ENCODE results near the gene FYN.

FYN gene

GRCh38 chr6:111880181-111880888 lies 7.1 kb upstream of the FYN start:
- no peak for DNase-seq

GRCh38 chr6:111875741-111876140 lies 2.5 kb upstream of the FYN start:
- DNase-seq, result no peak

- no peak for DNase-seq
Observed at GRCh38 chr6:111874025-111874415, 768 bp upstream of the FYN start.

GRCh38 chr6:111872401-111873177 lies 663 bp downstream of the FYN start:
- DNase-seq, result peak; percentile 49

DNA sequence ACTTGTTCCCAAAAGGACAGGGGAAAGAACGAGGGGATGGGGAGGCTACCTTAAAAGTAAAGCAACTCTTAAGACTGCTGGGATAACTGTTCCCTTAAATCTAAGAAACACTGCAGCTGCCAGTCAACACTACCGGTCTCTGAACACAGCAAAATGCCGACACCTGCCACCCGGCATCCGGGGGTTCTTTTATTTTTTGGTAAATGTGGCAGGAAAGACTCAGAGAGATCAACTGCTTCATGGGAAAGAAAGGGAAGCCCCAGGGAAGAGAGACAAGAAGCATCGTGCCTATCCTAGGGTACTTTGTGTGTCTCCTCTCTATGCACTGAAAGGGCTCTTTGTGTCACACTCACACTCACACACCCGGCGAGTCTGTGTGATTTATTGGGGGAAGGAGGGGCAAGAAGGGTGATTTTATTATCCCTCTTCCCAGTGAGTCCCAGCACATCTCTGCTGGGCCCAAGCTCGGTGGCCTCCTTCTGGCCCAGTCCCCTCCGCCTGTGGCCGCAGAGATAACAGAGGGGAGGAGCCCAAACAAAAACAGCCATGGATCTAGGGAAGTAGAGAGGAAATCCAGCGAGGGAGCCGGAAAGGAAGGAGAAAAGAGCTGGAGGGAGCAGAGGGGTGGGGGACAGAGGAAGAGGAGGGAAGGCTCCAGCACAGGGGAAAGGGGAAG lies 1.4 kb downstream of the FYN start:
- peak; percentile 1 for DNase-seq

GRCh38 chr6:111871207-111871606 lies 2.0 kb downstream of the FYN start:
- DNase-seq, result peak; percentile 3

GRCh38 chr6:111870742-111871064 lies 2.5 kb downstream of the FYN start:
- DNase-seq, result no peak

- no peak for DNase-seq
Observed at GRCh38 chr6:111870051-111870741, 3.1 kb downstream of the FYN start.

GRCh38 chr6:111866857-111867256 lies 6.4 kb downstream of the FYN start:
- no peak for DNase-seq

DNA sequence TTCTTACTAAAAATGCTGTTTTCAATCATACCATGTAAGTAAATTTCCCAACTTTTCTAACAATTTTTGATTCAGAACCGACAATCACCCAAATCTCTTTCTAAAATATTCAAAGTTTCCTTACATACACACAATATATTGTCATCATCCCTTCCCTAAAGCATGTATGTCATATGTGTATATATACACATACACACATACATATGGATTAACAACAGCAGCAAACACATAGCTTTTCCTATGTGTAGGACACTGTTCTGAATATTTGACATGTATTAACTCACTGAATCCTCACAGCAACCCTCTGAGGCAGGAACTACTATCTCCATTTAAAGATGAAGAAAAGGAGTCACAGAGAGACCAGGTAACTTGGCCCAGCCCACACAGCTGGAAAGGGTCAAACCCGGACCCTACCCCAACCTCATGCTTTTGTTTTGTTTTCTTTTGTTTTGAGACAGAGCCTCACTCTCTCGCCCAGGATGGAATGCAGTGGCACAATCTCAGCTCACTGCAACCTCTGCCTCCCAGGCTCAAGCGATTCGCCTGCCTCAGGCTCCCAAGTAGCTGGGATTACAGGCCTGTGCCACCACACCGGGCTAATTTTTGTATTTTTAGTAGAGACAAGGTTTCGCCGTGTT lies 7.2 kb downstream of the FYN start:
- no peak for DNase-seq

DNA sequence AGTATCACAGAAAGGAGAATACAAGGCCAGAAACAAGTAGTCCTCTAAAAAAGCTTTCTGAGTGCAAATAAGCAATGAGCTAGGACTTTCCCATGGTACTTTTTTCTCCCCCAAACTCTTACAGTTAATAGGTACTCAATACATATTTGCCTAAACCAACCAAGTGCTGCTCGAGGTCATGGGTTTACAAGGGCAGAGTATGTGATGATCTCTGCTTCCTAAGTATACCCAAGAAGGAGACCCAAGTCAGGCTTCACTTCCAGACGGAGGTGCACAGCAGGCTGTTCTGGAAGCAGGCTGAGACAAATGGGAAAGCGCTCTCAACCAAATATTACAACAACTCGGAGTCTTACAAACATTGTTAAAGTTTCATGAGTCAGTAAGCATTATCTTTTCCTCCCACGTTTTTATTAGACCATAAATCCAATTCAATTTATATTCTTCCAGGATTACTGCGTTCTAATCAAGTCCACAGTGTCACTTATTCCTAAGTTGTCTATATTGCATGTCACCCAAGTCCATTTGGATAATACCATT lies 8.1 kb downstream of the FYN start:
- no peak for DNase-seq

GRCh38 chr6:111864138-111865048 lies 8.9 kb downstream of the FYN start:
- no peak for DNase-seq

DNA sequence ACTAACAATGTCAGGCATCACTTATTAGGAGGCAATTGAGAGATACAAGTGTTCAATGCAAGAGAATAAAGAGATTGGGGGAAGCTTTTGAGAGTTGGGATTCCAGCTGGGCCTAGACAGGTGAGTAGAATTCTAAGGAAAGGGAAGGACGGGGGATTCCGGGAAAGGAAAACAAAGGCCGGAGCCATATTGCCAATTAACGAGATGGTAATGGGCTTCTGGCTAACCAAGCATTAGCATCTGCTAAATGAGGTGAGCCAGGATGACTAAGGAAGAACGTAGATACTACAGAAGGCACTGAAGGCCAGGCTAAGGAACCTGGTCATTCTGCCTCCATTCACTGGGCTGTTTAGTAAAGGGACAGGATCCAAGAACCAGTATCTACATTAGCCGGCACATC lies 10.5 kb downstream of the FYN start:
- DNase-seq, result no peak

DNA sequence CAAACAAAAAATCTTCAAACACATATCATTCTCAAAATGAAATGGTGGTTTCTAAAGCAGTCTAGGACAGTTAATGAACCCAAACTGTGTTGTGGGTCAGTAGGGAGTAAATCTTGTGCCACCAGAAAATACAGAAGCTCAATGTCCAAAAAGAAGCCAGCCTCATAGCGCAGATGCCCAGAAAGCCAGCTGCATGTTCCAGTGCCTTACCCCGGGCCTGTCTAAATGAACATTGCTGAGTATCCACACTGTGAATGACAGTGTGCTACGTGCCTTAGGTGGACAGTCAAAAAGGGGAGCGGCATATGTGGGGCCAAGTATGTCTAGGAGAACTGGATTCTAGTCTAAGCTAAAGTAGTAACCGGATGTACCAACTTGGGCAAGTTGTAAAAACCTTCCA lies 10.9 kb downstream of the FYN start:
- no peak for DNase-seq

DNA sequence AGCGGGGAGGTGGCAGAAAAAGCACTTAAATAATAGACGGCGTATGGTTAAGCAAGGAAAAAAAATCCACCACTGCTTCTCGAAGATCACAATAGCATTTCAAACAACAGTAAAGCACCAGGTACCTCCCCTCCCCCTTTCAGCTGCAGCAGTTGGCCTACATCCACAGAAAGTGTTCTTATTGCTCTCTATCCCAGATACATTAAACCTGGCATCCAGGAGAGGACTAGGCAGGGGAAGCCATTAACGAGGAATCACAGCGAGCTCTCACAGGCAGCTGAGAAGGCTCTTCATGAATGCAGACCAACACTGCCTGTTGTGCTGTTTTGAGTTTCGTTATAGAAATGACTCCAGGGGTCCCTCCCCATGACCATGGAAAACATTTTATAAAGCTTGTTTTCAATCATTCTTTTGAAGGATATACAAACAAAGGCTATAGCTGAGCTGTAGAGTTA lies 11.8 kb downstream of the FYN start:
- DNase-seq, result peak; percentile 83

DNA sequence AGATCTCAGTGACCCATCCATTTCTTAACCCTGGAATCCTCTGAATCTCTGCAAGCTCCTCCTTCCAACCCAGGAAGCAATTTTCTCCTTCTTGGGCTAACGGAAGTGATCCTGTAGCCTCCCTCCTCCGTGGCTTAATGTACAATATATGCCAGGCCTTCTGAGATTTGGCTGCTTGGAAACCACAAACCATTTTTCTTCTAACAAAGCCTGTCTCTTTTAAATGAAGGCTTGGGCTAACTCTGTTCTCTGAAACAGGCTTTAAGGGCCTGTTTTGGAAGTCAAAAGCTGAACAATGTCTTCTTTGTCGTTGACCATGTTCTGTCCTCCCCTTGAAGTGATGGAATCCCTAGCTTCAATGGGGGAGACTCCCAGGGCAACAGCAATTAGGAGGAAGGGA lies 14.9 kb downstream of the FYN start:
- no peak for DNase-seq

DNA sequence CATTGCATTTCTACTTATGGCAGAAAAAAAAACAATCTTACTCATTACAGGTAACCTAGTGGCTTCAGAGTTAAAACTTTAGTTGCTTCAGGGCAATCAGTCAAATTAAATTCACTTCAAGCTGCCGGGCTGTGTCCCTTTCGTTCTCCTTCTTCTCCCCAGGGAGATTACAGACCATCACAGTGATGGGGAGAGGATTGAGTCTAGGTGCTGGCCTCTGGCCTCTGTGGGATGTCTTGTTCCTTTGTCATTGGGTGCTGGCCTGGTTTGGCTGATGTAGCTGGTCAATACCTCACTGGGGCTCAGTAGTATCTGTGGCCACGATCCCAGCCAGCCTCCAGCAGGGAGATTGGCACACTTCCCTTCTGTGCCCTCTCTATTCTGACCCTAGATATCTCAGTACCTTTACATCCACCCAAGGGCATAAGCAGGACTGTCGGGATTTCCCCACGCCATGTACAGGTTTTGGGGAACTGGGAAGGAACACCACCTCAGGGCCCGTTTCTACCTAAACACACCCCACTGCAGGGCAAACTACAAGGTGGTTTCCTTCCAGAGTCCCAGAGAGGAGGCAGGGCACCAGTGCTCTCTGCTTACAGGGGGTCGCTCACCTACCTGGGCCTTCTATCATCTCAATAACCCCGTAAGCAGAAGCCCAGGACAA lies 15.4 kb downstream of the FYN start:
- DNase-seq, result no peak

- DNase-seq, result no peak
Observed at GRCh38 chr6:111855753-111856152, 17.5 kb downstream of the FYN start.

DNA sequence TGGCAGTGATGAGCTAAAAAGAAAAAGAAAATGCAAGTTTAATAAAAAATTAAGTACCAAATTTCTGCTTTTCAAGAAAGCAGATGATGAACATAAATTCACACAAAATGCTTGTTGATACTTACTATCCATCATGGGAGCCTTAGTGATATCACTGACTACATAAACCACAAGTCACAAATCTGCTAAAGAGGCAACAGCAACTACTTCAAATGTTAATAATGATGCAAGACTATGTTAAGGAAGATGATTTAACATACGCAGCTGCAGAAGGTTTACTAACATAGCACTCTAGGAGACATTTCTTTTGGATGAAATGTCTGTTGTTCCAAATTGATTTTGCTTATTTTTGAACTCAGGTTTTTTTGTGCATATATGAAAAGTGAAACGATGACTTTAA lies 18.6 kb downstream of the FYN start:
- no peak for DNase-seq

GRCh38 chr6:111852725-111853124 lies 20.5 kb downstream of the FYN start:
- no peak for DNase-seq

Data from DMS79 (cell line).